ENCODE results near the gene SLC35G2.
"Not testable (repeated sequence)": the region's sequence is repeated elsewhere in the genome, so short reads cannot be mapped to it uniquely, and the experiment has no call there.

Gene SLC35G2

DNA sequence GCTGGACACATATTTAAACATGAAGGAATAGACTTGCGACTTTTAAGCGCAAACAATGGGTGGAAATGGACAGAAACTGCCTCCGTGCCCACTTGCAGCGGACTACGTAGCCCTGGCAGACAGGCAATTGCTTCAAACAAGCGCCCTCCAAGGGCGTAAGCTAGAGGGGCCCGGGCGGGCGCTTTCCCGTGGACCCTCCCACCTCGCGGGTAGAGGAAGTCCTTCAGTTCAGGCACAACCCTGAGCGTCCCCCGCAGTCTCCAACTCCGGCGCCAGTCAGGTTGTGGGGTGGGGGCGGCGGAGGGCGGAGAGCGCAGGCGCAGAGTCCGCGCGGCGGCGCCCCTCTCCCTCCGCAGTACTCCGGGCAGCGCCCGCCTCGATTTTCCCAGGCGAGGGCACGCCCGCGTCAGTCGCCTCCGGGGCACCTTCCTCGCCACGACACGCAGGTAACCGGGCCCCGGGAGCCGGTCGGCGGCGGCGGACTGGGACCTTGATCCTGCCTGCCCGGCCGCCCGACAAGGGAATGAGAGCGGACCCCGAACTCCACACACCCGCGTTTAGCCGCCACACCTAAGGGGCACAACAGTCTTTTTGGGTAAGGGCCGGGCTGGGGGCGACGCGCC lies at the start of gene SLC35G2:
SLC35G2 (plus strand) TSS at position 358 of the 623 bp plus-strand sequence. CDS start 35,335 bp downstream, outside the sequence.
- peak; percentile 44 for DNase-seq (ENCODE audit: low read depth)

DNA sequence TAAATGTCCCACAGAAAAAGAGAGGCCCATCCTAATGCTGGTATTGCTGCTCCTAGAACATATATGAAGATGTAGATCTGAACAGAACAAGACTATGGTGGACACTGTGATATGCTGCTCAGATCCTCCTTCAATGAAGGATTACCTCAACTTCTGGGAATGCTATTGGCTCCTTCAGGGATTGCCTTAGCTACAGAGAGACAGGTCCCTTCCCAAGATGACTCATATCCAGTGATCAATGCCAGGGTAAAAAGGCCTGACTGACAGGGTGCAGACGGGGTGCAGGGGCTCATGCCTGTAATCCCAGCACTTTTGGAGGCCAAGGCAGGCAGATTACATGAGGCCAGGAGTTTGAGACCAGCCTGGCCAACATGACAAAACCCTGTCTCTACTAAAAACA lies 46.2 kb upstream of the SLC35G2 start:
- DNase-seq (ENCODE audit: low read depth), result peak; percentile 47

DNA sequence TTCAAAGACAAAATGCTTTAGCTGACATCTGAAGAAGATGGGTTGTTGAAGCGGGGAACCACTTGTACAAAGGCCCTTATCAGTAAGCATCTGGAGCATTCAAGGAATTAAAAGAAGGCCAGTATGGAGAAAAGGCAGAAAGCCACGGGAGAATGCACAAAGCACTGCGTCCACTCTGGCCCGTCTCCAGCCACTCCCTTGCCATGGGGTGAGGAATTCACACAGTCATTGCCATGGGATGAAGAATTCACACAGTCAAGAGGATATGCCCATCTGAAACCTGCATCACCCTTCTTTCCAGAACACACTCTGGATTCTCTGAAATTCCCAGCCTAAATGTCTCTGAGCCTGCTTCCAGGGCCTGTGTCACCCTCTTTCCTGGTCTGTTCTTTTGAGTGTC lies 40.1 kb upstream of the SLC35G2 start:
- peak; percentile 53 for DNase-seq (ENCODE audit: low read depth)

DNA sequence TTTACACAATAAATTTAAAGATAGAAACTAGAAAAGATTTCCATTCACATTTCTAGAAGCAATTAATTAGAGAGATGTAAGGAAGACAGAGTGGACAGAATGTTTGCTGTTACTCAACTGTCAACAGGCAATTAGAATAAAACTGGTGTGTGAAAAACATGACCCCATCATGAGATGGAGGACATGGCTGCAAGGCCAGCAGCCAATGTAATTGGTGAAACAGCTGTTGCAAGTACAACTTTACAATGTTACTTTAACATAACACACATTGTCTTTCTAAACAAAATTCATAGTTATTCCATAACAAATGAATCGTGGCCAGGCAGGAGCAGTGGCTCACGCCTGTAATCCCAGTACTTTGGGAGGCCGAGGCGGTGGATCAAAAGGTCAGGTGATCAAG lies 38.2 kb upstream of the SLC35G2 start:
- no peak for DNase-seq (ENCODE audit: low read depth)

DNA sequence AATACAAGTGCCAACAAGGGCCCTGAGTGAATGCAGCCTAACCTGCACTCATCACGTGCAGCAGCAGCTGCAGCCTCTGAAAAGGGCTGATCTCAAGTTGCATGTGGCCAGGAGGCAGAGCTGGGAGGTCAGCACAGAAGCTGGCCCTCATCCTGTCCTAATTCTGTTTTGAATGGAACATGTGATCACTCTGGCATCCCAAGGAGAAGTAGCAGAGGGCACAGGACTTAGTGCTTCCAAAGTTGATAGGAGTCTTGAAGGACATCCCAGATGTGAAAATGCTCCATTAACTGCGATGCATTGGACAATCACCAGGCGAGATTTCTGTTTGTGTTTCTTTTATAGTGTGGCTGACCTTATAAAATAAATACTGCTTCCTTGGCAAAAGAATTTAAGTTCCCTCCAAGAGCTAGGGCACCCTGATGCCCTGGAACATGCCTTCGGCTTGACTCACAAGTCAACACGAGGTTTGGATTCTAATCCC lies 35.2 kb upstream of the SLC35G2 start:
- peak; percentile 27 for DNase-seq (ENCODE audit: low read depth)

DNA sequence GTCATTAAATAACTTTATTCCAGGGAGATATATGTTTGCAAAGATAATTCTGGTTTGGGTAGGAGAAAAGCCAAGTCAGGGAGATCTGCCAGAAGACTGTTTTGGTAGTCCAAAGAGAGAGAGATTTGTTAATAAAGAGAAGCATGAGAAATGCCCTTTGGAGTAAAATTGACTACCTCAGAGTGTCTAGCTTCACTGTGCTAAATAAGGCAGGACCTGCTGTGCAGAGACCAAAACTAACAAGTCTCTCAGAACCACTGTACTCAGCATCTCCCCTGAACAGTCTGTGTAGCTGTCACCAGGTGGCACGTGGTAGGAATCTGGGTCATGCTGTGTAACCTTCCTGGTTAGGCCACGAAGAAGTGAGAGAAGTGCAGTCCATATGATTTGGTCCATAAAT lies 31.6 kb upstream of the SLC35G2 start:
- DNase-seq (ENCODE audit: low read depth), result peak; percentile 53

DNA sequence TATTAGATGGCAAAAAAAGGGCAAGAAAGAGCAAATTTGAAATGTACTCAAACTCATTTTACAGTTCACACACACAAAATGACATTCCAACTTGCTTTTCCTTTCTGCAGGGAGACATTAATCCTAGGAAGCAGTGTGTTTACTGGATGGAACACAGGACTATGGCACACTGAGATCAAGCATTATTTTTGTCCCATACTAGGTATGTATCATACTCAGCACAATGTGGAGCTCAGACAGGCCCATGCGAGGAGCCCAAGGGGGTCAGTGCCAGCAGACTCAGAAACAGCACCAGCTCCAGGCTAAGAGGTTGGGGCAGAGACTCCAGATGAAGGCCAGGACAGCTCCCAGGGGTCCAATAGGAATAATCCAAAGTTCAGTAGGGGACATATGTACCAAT lies 30.8 kb upstream of the SLC35G2 start:
- DNase-seq (ENCODE audit: low read depth), result no peak

DNA sequence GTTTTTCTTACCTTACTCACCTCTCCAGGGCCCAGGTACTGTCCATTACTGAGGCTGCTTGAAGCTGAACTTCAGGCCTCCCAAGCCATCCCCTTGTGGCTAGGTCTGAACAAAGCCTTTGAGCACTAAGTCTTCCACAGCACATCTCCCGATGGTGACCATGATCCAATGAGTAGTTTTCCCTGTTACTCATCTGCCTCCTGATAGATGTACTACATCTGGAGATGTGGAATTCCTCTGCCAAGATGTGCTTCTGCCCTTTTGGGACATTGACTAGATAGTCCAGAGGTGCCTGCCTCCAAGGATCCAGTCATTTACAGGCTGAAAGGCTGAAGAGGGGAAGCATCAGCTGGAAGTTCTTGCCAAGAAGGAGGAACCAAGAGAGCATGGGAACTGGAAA lies 28.9 kb upstream of the SLC35G2 start:
- no peak for DNase-seq (ENCODE audit: low read depth)

DNA sequence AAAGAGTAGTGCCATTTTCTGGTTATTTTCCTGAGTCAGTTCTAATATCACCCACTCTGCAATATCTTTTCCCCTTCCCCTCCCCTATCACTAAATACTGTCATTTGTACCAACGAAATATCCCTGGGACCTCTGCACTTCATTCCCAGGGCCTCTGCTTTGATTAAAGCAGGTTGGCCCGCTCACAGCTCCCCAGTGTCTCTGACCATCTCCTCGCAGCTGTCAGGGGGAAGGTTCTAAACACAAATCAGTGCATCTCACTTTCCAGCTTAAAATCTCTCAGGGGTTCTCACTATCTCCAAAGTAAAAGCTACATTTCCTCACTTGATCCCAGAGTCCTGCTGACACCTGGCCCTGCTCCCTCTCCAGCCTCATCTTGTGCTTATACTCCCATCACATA lies 28.1 kb upstream of the SLC35G2 start:
- no peak for DNase-seq (ENCODE audit: low read depth)

DNA sequence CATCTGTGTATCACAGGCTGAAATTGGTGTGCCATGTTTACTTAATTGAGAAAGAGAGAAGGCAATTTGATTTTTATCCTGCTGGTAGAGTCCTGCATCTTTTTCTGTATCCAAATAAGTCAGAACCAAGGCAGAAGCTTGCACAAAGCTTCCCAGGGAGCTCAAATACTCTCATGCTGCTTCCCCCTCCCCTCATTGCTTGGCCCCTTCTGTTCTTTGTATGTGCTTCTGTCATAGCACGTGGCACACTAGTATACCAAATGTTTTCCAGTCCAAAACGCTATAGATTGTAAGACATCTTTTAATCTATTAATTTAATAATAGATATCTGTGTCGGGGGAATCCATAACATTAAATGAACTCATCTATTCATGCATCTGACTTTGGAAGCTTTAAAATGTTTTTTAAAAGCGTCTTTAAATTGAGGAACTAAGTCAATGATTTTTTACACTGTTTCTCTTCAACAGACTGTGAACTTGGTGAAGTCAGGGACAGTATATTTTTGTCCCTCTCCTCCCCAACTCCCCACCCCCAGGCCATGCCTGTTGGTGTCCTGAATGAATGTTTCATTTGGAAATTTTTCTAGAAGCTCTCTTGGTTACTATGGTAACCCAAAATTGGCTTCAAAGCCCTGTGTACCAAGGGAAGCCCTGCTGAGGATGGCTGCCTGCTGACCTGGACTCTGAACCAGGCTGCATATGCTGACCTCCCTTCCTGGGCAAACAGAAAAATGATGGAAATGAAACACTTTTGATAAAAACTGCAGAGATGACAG lies 26.2 kb upstream of the SLC35G2 start:
- DNase-seq (ENCODE audit: low read depth), result no peak

DNA sequence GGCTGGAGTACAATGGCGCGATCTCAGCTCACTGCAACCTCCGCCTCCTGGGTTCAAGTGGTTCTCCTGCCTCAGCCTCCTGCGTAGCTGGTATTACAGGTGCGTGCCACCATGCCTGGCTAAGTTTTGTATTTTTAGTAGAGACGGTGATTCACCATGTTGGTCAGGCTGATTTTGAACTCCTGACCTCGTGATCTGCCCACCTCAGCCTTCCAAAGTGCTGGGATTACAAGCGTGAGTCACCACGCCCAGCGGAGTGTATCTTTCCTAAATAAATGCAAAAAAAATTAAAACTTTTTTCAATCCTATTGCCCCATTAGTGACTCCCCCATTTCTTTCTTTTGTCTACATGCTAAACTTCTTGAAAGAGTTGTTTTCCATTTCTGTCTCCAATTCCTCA lies 17.8 kb upstream of the SLC35G2 start:
- DNase-seq (ENCODE audit: low read depth), result not testable (repeated sequence)

DNA sequence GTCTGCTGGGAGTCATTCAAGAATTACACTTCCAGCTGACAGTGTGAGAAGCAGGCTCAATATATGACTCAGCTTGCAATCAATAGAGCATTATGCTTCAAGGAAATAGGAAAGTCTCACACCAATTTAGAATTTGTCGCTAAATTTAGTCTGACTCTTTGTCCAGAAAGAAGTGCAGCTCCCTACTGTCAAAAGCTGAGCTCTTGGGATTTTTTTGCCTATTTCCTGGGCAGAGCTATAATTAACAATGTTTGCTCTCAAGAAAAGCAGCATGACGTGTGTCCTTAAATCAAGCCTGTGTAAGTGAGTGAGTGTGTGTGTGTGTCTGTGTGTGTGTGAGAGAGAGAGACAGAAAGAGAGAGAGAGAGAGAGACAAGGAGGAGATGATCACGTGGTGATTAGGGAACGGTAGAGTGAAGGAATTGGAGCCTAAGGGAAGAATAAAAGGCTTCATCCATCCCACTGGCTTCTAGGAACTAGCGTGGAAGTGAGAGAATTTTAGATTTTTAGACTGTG lies 16.4 kb upstream of the SLC35G2 start:
- no peak for DNase-seq (ENCODE audit: low read depth)

DNA sequence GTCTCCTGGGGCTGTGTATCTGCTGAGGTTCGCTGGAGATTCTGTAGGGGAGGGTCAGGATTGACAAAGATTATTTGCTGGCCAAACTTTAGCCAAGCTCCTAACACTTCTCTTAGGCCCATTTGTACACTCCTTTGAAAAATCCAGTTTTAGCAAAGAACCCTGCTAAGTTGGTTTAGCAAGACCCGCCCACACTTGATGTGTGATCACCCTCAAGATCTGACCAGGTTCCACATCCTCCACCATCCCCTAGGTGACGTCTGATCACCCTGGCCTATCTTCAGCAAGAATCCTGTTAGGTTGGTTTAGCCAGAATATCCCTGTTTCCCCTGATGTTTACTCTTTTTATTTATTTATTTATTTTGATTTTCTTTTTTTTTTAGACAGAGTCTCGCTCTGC lies 14.8 kb upstream of the SLC35G2 start:
- DNase-seq (ENCODE audit: low read depth), result no peak

DNA sequence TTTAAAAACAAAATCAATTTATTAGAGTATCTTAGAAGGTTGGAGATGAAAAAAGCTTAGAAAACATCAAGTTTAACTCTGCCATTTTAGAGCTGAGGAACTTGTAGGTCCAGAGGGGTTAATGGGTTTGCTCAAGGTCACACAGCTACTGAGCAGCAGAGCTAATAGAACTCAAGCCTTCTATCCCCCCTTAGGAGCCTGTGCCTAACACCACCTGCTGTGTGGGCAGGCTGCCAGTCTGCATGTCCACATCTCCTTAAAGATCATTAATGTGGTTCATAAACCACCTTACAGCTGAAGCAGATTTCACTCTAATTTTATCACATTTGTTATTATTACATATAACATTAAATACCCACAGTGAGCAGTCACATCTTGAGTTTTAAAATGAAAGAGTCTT lies 14.1 kb upstream of the SLC35G2 start:
- DNase-seq (ENCODE audit: low read depth), result no peak

DNA sequence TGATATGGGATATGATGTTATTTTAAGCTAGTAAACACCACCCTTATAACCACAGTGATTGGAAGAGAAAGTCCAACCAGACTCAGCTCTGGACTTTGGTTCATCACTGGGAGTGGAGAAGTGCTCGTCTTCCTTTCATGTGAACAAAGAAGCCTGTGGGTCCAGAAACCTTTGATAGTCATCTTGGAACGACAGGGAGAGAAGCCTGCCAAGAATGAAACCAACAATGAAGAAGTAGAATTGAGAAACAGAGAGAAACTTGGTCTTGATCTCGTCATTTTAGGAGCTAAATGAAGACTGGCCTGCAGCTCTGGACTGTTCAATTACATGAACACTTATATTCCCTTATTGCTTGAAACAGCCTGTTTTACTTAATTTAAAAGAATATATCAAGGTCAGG lies 13.1 kb upstream of the SLC35G2 start:
- DNase-seq (ENCODE audit: low read depth), result no peak

DNA sequence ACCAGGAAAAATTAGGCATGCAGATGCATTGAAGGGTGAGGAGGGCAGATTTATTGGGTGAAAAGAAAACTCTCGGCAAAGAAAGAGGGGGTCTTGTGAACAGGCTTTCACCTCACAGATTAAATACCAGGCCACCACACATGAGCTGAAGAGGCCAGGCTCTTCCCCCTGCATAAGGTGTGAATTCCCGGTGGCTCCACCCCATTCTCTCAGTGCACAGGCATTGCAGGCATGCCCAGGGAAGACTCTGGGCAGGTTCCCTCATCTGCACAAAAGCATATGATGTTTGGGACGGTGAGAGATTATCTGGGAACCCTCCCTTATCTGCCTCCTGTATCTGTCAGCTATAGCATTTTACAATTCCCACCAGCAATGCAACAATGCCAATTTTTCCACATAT lies 7.2 kb upstream of the SLC35G2 start:
- DNase-seq (ENCODE audit: low read depth), result no peak

DNA sequence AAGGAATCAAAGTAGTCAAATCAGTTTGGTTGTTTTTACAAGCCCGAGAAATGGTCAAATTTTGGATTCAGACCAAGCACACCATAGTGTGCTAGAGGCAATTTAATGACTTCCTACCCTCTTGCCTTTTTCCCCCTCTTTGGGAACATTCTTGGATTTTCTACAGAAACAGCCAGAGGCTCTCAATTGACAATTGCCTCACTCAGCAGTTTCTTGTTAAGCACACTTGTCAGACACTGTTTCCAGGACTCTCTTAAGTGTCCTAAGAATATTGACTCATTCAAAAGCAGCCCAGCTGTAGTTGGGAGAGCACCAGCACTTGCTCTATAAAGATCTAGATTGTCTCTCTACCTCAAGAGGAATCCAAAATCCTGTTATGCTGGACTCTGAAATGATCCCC lies 1.5 kb upstream of the SLC35G2 start:
- no peak for DNase-seq (ENCODE audit: low read depth)

DNA sequence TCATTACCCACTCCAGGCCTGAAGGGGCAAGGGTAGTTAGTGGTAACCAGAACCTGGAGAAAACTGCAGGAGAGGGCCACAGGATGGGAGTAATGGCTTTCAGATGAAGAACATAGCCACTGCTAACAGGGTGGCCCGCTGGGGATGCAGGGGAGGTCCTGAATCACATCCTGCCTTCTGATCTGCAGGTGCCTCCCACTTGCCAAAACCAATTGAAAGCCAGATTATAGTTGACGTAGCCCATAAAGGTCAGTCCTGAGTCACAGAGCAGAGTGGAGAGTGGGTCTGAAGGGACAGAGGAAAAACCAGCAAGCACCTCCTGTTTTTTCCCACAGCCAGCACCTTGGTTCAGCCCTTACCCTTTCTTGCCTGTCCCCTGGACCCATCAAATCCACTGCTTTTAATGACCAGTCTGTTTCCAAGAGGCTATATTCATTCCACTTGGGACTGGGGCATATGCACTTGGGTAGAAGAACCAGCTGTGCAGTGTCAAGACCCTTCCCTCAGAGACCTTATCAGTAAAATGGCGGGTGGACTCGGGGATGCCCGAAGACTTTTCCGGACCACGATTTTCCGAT lies 646 bp upstream of the SLC35G2 start:
- peak; percentile 91 for DNase-seq (ENCODE audit: low read depth)

DNA sequence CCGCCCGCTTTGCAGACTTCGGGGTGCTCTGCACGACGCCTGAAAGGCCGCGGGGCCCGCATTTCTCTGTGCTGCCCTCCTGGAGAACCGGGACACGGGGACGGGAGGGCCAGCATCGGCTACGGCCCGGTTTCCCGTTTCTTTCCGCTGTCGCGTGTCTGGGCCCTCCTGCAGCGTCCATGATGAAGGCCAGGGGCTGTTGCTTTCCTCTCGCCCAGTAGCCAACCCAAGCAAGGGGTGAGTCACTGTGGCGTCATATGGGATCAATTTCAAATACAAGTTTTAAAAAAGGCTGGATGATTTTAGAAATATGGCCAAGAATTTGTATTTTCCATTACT lies 435 bp downstream of the SLC35G2 start:
- DNase-seq (ENCODE audit: low read depth), result peak; percentile 89

DNA sequence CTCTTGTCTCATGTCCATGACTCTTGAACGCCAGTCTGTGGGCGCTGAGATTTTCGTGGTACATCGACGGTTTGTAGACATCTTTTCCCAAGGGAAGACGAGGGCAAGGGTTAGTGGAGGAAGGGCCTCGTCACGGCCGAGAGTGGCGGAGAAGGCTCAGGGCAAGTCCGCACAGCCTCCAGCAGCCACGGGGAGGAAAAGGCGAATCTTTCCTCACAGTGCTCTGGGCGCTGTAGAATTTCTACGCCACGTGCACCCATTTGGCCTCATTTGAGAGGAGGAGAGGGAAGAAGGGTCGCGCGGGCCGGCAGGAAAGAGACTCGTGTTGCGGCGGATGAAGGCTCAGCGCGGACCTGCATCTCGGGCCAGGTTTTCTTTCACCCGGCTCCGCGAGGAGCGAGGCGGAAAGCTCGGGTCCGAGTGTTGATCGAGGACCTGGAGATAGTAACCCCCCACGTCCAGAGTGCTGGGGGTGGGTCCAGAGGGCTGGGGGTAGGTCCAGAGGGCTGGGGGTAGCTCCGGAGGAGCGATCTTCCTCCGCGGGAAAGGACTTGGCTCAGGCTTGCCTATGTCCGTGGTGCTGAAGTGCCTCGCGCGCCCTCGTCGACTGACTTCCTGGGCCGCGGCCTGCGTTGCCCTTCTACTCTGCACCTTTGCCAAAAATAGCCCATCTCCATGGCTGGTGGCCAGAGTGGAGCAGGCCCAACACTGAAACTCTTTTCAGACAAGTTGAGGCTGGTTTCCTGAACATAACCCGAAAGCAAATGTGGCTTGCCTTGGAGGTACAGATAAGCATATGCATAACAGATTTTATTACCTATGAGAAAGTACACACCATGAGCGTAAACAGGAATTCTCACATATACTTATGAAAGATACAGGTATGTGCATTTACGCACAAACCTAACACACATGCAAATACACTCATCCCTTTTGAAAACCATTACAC lies 1.1 kb downstream of the SLC35G2 start:
- DNase-seq (ENCODE audit: low read depth), result peak; percentile 79

DNA sequence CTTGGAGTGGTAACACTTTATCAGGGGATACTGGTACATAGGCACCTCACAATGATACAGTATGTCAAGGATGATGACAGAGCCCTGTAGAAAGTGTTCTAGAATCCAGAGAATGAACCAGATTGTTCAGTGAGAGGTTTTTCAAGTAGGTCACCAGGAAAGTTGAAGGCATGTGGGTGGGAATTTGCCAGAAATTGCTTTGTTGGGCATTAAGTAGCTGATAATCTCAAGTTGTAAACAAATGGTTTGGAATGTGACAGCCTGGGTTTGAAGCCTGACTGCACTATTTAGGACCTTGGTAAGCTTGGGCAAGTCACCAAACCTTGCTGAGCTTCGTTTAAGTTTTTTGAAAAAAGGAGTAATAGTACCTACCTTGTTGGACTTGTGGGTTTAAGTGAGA lies 12.5 kb downstream of the SLC35G2 start:
- DNase-seq (ENCODE audit: low read depth), result peak; percentile 22

Measured in iris pigment epithelial cell (primary cell).